H9 (cell line): ENCODE results near the gene CDK11A. TPM values are rescaled to one million over a fixed set of nuclear protein-coding genes. Genes with fewer than 3 reads are reported as not detected.
"Not testable (repeated sequence)": the region's sequence is repeated elsewhere in the genome, so short reads cannot be mapped to it uniquely, and the experiment has no call there.

Experiments used
- DNase-seq: peaks from one replicate; pipeline ENCODE4 v3.0.0-alpha.2; 2017
- H2AFZ ChIP-seq: one replicate; pipeline ENCODE4 v1.6.1; 2013; ENCODE audit warnings: mild to moderate bottlenecking, low read length, control low read depth, moderate library complexity
- H2AK5ac ChIP-seq: 2 replicates; pipeline ENCODE4 v1.6.1; 2013; ENCODE audit warnings: low read length, control low read depth, mixed read lengths; ENCODE audit not compliant: insufficient read length
- H2BK120ac ChIP-seq: one replicate; pipeline ENCODE4 v1.6.1; 2013; ENCODE audit warnings: low read depth, mild to moderate bottlenecking, low read length, control low read depth, inconsistent platforms; ENCODE audit not compliant: poor library complexity, severe bottlenecking
- H2BK12ac ChIP-seq: 2 replicates; pipeline ENCODE4 v1.6.1; 2013; ENCODE audit warnings: low read length, control low read depth, mixed read lengths, low read depth; ENCODE audit not compliant: insufficient read length
- H2BK15ac ChIP-seq: 2 replicates; pipeline ENCODE4 v1.6.1; 2013; ENCODE audit warnings: low read depth, low read length, control low read depth
- H2BK20ac ChIP-seq: one replicate; pipeline ENCODE4 v1.6.1; 2013; ENCODE audit warnings: low read depth, mild to moderate bottlenecking, low read length, control low read depth, inconsistent platforms; ENCODE audit not compliant: poor library complexity, severe bottlenecking
- H2BK5ac ChIP-seq: 2 replicates; pipeline ENCODE4 v1.6.1; 2013; ENCODE audit warnings: low read length, control low read depth, mixed read lengths; ENCODE audit not compliant: insufficient read length
- H3K14ac ChIP-seq: 2 replicates; pipeline ENCODE4 v1.6.1; 2013; ENCODE audit warnings: low read length, control low read depth; ENCODE audit not compliant: insufficient read depth
- H3K18ac ChIP-seq: 2 replicates; pipeline ENCODE4 v1.6.1; 2013; ENCODE audit warnings: low read depth, mild to moderate bottlenecking, mixed read lengths, low read length, control low read depth; ENCODE audit not compliant: insufficient read length
- H3K23ac ChIP-seq: 2 replicates; pipeline ENCODE4 v1.6.1; 2013; ENCODE audit warnings: low read length, control low read depth, mixed read lengths, low read depth; ENCODE audit not compliant: insufficient read length
- H3K23me2 ChIP-seq: 2 replicates; pipeline ENCODE4 v1.6.1; 2013; ENCODE audit warnings: low read depth, mild to moderate bottlenecking, mixed read lengths, low read length, control low read depth; ENCODE audit not compliant: insufficient read length, poor library complexity, severe bottlenecking
- H3K27ac ChIP-seq: 2 replicates; pipeline ENCODE4 v1.5.1; 2013; ENCODE audit warnings: low read length, control low read depth, mixed read lengths, low read depth; ENCODE audit not compliant: insufficient read length
- H3K27me3 ChIP-seq: 2 replicates; pipeline ENCODE4 v1.6.1; 2013; ENCODE audit warnings: low read length, control low read depth, inconsistent platforms; ENCODE audit not compliant: insufficient read depth
- H3K4ac ChIP-seq: 2 replicates; pipeline ENCODE4 v1.6.1; 2013; ENCODE audit warnings: low read depth, mild to moderate bottlenecking, control low read depth, inconsistent platforms, low read length, moderate library complexity
- H3K4me1 ChIP-seq: 2 replicates; pipeline ENCODE4 v1.6.1; 2013; ENCODE audit warnings: low read length, control low read depth, inconsistent platforms; ENCODE audit not compliant: insufficient read depth
- H3K4me2 ChIP-seq: 2 replicates; pipeline ENCODE4 v1.6.1; 2013; ENCODE audit warnings: low read length, control low read depth, mixed read lengths; ENCODE audit not compliant: insufficient read length, insufficient read depth
- H3K56ac ChIP-seq: 2 replicates; pipeline ENCODE4 v1.6.1; 2013; ENCODE audit warnings: low read depth, mild to moderate bottlenecking, mixed read lengths, low read length, control low read depth; ENCODE audit not compliant: insufficient read length
- H3K79me1 ChIP-seq: 2 replicates; pipeline ENCODE4 v1.6.1; 2013; ENCODE audit warnings: low read depth, mild to moderate bottlenecking, moderate library complexity, low read length, control low read depth, inconsistent platforms; ENCODE audit not compliant: insufficient read depth, poor library complexity, severe bottlenecking
- H3K79me2 ChIP-seq: 2 replicates; pipeline ENCODE4 v1.6.1; 2013; ENCODE audit warnings: low read length, control low read depth, inconsistent platforms; ENCODE audit not compliant: insufficient read depth
- H3K9ac ChIP-seq: 2 replicates; pipeline ENCODE4 v1.6.1; 2013; ENCODE audit warnings: low read length, control low read depth, mixed read lengths; ENCODE audit not compliant: insufficient read length; ENCODE audit errors: extremely low read depth
- H3K9me3 ChIP-seq: one replicate; pipeline ENCODE4 v1.6.1; 2013; ENCODE audit warnings: low read depth, low read length, inconsistent platforms; ENCODE audit not compliant: control insufficient read depth
- H3T11ph ChIP-seq: one replicate; pipeline ENCODE4 v1.6.1; 2013; ENCODE audit warnings: mild to moderate bottlenecking, low read length, control low read depth, inconsistent platforms
- H4K20me1 ChIP-seq: one replicate; pipeline ENCODE4 v1.6.1; 2013; ENCODE audit not compliant: control insufficient read depth, insufficient read length, insufficient read depth
- H4K5ac ChIP-seq: 2 replicates; pipeline ENCODE4 v1.6.1; 2013; ENCODE audit warnings: low read depth, mild to moderate bottlenecking, mixed read lengths, low read length, control low read depth; ENCODE audit not compliant: insufficient read length
- H4K8ac ChIP-seq: replicated peaks from 2 replicates; pipeline ENCODE4 v1.6.1; 2013; ENCODE audit warnings: low read length, control low read depth, mixed read lengths, low read depth; ENCODE audit not compliant: insufficient read length
- H4K91ac ChIP-seq: 2 replicates; pipeline ENCODE4 v1.6.1; 2013; ENCODE audit warnings: low read depth, mild to moderate bottlenecking, moderate library complexity, mixed read lengths, low read length, control low read depth; ENCODE audit not compliant: insufficient read length
- H3K27ac Mint-ChIP-seq, 3 experiments: 2 replicates in 2 of 3; 3 replicates in 1 of 3; pipeline ENCODE4 v1.8.0; 2020 to 2021; ENCODE audit warnings: mixed read lengths in 3 of 3, mild to moderate bottlenecking in 1 of 3, moderate library complexity in 1 of 3
- H3K27me3 Mint-ChIP-seq: 2 replicates; pipeline ENCODE4 v1.8.0; 2021; ENCODE audit warnings: low read depth, mild to moderate bottlenecking, moderate library complexity, mixed read lengths
- H3K36me3 Mint-ChIP-seq, 3 experiments: 2 replicates in 2 of 3; 3 replicates in 1 of 3; pipeline ENCODE4 v1.8.0; 2020 to 2021; ENCODE audit warnings: low read depth in 3 of 3, mixed read lengths in 3 of 3; ENCODE audit not compliant: insufficient read depth in 1 of 3
- H3K4me1 Mint-ChIP-seq, 2 experiments: 2 replicates each; pipeline ENCODE4 v1.8.0; 2020; ENCODE audit warnings: mixed read lengths in 2 of 2
- H3K4me3 Mint-ChIP-seq, 2 experiments: 2 replicates in 1 of 2; 3 replicates in 1 of 2; pipeline ENCODE4 v1.8.0; 2020 to 2021; ENCODE audit warnings: mild to moderate bottlenecking in 2 of 2, mixed read lengths in 2 of 2, moderate library complexity in 1 of 2
- H3K9me3 Mint-ChIP-seq, 2 experiments: 2 replicates in 1 of 2; 3 replicates in 1 of 2; pipeline ENCODE4 v1.8.0; 2020; ENCODE audit warnings: mild to moderate bottlenecking in 2 of 2, mixed read lengths in 2 of 2, moderate library complexity in 1 of 2
- WGBS: extraction: QIAGEN DNeasy Blood & Tissue Kit; methylation state at CpG from one replicate; pipeline ENCODE4 v1.1.7; 2013; ENCODE audit warnings: missing lambda C conversion rate, low lambda C conversion rate, mixed read lengths; ENCODE audit not compliant: insufficient read length; ENCODE audit errors: extremely low coverage; 5-methylcytosine and 5-hydroxymethylcytosine counted together
- total RNA-seq: library from RNA; stranded (reverse); gene quantifications from 2 replicates; pipeline ENCODE4 v1.2.1, GENCODE V29; 2021

The CDK11A gene
- total RNA-seq, 1 experiment from 2014 or later, result 49.5 TPM

DNA sequence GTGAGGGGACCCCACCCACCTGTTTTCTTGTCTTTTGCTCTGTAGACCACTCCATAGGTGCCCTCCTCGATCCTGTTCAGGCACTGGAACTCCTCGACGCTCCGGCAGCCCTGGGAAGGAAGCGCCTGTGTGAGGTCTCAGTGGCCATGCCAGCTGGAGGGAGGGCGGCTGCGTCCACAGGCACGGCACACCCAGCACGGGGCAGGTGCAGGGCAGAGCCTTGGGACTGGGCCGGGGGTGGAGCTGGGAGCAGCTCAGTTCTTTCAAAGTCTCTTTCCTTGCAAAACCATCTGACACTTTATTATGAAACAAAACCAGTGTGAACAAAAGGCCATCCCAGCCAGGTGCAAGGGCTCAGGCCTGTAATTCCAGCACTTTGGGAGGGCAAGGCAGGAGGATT lies 18.5 kb downstream of the CDK11A start:
- H2BK20ac ChIP-seq, H3K4me3 Mint-ChIP-seq, H3K79me2 ChIP-seq, H3K4me1 Mint-ChIP-seq, H3K4me1 ChIP-seq, H3K23me2 ChIP-seq, H3K56ac ChIP-seq, H4K8ac ChIP-seq, H3K79me1 ChIP-seq, H3K27ac Mint-ChIP-seq, H3K9me3 ChIP-seq, H2BK15ac ChIP-seq, H2BK120ac ChIP-seq, H3K18ac ChIP-seq, H3K27me3 Mint-ChIP-seq, H3K9me3 Mint-ChIP-seq, H4K20me1 ChIP-seq, H2BK5ac ChIP-seq, H3K14ac ChIP-seq, H2AFZ ChIP-seq, DNase-seq, H3K27me3 ChIP-seq, H3K4me2 ChIP-seq, H3K9ac ChIP-seq, H2BK12ac ChIP-seq, H3K27ac ChIP-seq, H4K5ac ChIP-seq, H3T11ph ChIP-seq, H4K91ac ChIP-seq, H3K4ac ChIP-seq, H2AK5ac ChIP-seq, H3K23ac ChIP-seq: not testable (repeated sequence)
- WGBS, result no CpG with 5 or more reads among the region's 10 CpGs
- peaks cover 2 to 10% (median 4%) of the 10 kb centered on the region in 3 experiments; a peak in 6 of 7 replicates for H3K36me3 Mint-ChIP-seq

- not testable (repeated sequence) for H4K8ac ChIP-seq, H3K4me3 Mint-ChIP-seq, H3K4me1 Mint-ChIP-seq, H2BK120ac ChIP-seq, H3K4ac ChIP-seq, H3K14ac ChIP-seq, H2BK5ac ChIP-seq, H2AFZ ChIP-seq, H3K9ac ChIP-seq, H4K20me1 ChIP-seq, H3K9me3 Mint-ChIP-seq, H2BK20ac ChIP-seq, H2AK5ac ChIP-seq, H4K5ac ChIP-seq, H3K27me3 ChIP-seq, H3K4me1 ChIP-seq, H3K27me3 Mint-ChIP-seq, H3K4me2 ChIP-seq, H3K9me3 ChIP-seq, H3K27ac ChIP-seq, H3K27ac Mint-ChIP-seq, H3T11ph ChIP-seq, H4K91ac ChIP-seq, H3K79me1 ChIP-seq, H3K56ac ChIP-seq, H3K79me2 ChIP-seq, H2BK15ac ChIP-seq, H3K23me2 ChIP-seq, H2BK12ac ChIP-seq, H3K18ac ChIP-seq, H3K23ac ChIP-seq, DNase-seq
- WGBS, result no CpG with 5 or more reads among the region's 27 CpGs
- peaks cover 2 to 10% (median 4%) of the 10 kb centered on the region in 3 experiments; a peak in 6 of 7 replicates for H3K36me3 Mint-ChIP-seq
These were observed 19.7 kb downstream of the CDK11A start for GRCh38 chr1:1704284-1704957.
